ENCODE measurements around the gene SPEN.

Gene SPEN

GRCh38 chr1:15975358-15975804 lies 127.9 kb downstream of the SPEN start (continued):
- TF ChIP-seq SP3 (tag by site-specific recombination; IDR thresholded peaks at IDR 0.05), result no peak
- TF ChIP-seq ZNF626 (tag by site-specific recombination; IDR thresholded peaks at IDR 0.05), result no peak
- no peak for TF ChIP-seq ZNF16 (tag by site-specific recombination; IDR thresholded peaks at IDR 0.05; ENCODE audit: low read depth)
- no peak for TF ChIP-seq ZNF26 (tag by site-specific recombination; IDR thresholded peaks at IDR 0.05)
- no peak for TF ChIP-seq ZFP41 (tag by site-specific recombination; IDR thresholded peaks at IDR 0.05; ENCODE audit: borderline replicate concordance)
- TF ChIP-seq KLF10 (tag by site-specific recombination; IDR thresholded peaks at IDR 0.05), result no peak
- TF ChIP-seq ZIC2 (tag by site-specific recombination; IDR thresholded peaks at IDR 0.05), result no peak
- no peak for TF ChIP-seq SCRT1 (tag by site-specific recombination; IDR thresholded peaks at IDR 0.05; ENCODE audit: borderline replicate concordance)
- TF ChIP-seq ZNF521 (tag by site-specific recombination; IDR thresholded peaks at IDR 0.05), result no peak
- no peak for TF ChIP-seq ZBTB1 (tag by site-specific recombination; IDR thresholded peaks at IDR 0.05)
- no peak for TF ChIP-seq ZSCAN16 (tag by site-specific recombination; IDR thresholded peaks at IDR 0.05)
- TF ChIP-seq ZNF529 (tag by site-specific recombination; IDR thresholded peaks at IDR 0.05; ENCODE audit: insufficient replicate concordance), result no peak
- no peak for TF ChIP-seq ZNF221 (tag by site-specific recombination; IDR thresholded peaks at IDR 0.05; ENCODE audit: borderline replicate concordance)
- TF ChIP-seq ZNF555 (tag by site-specific recombination; conservative IDR thresholded peaks at IDR 0.05), result no peak
- no peak for TF ChIP-seq TCF7L2 (IDR thresholded peaks at IDR 0.05; ENCODE audit: borderline replicate concordance, low read depth, low read length)
- 0 out of 2 replicates have a peak, but pooled peaks have one; percentile 31 for TF ChIP-seq OSR2 (tag by site-specific recombination; IDR thresholded peaks at IDR 0.05)
- peak; percentile 46; the same call in 1 of the 2 replicates for TF ChIP-seq CTCF (tag by site-specific recombination; IDR thresholded peaks at IDR 0.05)
- no peak for TF ChIP-seq ZNF585B (tag by site-specific recombination; IDR thresholded peaks at IDR 0.05)
- peak; percentile 64 for TF ChIP-seq ZNF24 (tag by site-specific recombination; IDR thresholded peaks at IDR 0.05)
- TF ChIP-seq YY2 (tag by site-specific recombination; IDR thresholded peaks at IDR 0.05), result no peak
- no peak for TF ChIP-seq ZNF311 (tag by site-specific recombination; IDR thresholded peaks at IDR 0.05; ENCODE audit: borderline replicate concordance)
- TF ChIP-seq KLF9 (tag by site-specific recombination; IDR thresholded peaks at IDR 0.05; ENCODE audit: low read depth), result no peak
- no peak for TF ChIP-seq ZNF280D (tag by site-specific recombination; IDR thresholded peaks at IDR 0.05)
- no peak for TF ChIP-seq ZNF394 (tag by site-specific recombination; IDR thresholded peaks at IDR 0.05; ENCODE audit: borderline replicate concordance)
- TF ChIP-seq ZNF211 (tag by site-specific recombination; IDR thresholded peaks at IDR 0.05; ENCODE audit: low read depth), result no peak
- TF ChIP-seq BCL11A (tag by site-specific recombination; IDR thresholded peaks at IDR 0.05; ENCODE audit: low read depth), result no peak
- no peak for TF ChIP-seq REPIN1 (tag by site-specific recombination; IDR thresholded peaks at IDR 0.05; ENCODE audit: low read depth)
- no peak for TF ChIP-seq ZNF292 (tag by site-specific recombination; IDR thresholded peaks at IDR 0.05; ENCODE audit: borderline replicate concordance, low read depth)
- no peak for TF ChIP-seq ZNF629 (tag by site-specific recombination; IDR thresholded peaks at IDR 0.05)
- no peak for TF ChIP-seq ZNF391 (tag by site-specific recombination; IDR thresholded peaks at IDR 0.05; ENCODE audit: borderline replicate concordance, low read depth)
- TF ChIP-seq ZNF561 (tag by site-specific recombination; IDR thresholded peaks at IDR 0.05; ENCODE audit: borderline replicate concordance), result no peak
- TF ChIP-seq ZBTB48 (tag by site-specific recombination; IDR thresholded peaks at IDR 0.05), result no peak
- no peak for TF ChIP-seq ZNF138 (tag by site-specific recombination; IDR thresholded peaks at IDR 0.05; ENCODE audit: borderline replicate concordance)
- no peak for TF ChIP-seq ZNF184 (tag by site-specific recombination; IDR thresholded peaks at IDR 0.05)
- TF ChIP-seq ZNF10 (tag by site-specific recombination; IDR thresholded peaks at IDR 0.05), result peak; percentile 86
- no peak for TF ChIP-seq ZNF350 (tag by site-specific recombination; IDR thresholded peaks at IDR 0.05)
- TF ChIP-seq ZNF837 (tag by site-specific recombination; IDR thresholded peaks at IDR 0.05), result no peak
- TF ChIP-seq ZNF664 (tag by site-specific recombination; IDR thresholded peaks at IDR 0.05), result no peak
